HEK293 (cell line): ENCODE data around the gene ZNHIT1.

Source experiments
- SP2 ChIP-seq: fragments of 450-650 bp; formaldehyde crosslinking; IDR thresholded peaks from 2 replicates; pipeline ENCODE4 v1.5.1; 2016; ENCODE audit warnings: missing biosample characterization, missing genetic modification characterization
- ZNF274 ChIP-seq, 2 experiments: fragments of 200-500 bp in 1 of 2; fragments of 450-650 bp in 1 of 2; sonication (Bioruptor generic) in 1 of 2; formaldehyde crosslinking in 1 of 2; IDR thresholded peaks; 2 replicates each; pipeline versions ENCODE4 v1.5.1 to v1.6.1; 2014 to 2016; ENCODE audit warnings: borderline replicate concordance in 1 of 2, inconsistent platforms in 1 of 2, low read length in 1 of 2, missing biosample characterization in 1 of 2, missing genetic modification characterization in 1 of 2
- ZNF530 ChIP-seq: fragments of 450-650 bp; formaldehyde crosslinking; IDR thresholded peaks from 2 replicates; pipeline ENCODE4 v1.5.1; 2016; ENCODE audit warnings: low read depth, missing biosample characterization, missing genetic modification characterization

DNA sequence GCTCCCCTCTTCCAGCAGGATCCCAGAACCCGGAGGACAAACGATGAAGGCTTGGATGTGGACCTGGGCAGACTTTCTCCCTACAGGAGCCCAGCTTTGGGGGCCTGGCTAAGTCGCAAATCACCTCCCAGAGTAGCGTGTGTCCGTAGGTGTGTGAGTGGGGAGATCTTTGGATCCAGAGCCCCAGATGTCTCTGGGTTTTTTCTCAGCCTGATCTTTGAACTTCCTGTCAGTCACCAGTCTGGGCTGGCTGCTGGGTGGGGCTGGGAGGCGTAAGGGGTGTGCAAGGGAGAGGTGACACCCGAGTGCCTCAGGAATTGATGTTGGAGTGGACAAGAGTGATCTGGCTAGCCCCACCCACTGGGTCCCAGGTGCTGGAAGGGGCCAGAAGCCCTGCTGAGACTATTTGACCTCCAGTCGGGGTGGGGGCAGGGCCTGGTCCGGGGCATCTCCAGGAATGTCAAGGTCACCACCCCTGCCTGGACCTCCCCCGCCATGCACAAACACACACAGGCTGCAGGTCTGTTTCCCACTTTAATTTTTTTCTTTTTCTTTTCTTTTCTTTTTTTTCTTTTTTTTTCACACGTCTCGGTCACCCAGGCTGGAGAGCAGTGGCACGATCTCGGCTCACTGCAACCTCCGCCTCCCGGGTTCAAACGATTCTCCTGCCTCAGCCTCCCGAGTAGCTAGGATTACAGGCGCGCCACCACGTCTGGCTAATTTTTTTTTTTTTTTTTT lies 16.9 kb upstream of the ZNHIT1 start, which contains the start of gene MOGAT3:
- TF ChIP-seq SP2 (tag by site-specific recombination) (no peak), ZNF530 (tag by site-specific recombination) (no peak), ZNF274 (IDR thresholded peaks at IDR 0.05; ENCODE audit: low read length) (no peak), ZNF274 (tag by site-specific recombination; IDR thresholded peaks at IDR 0.05; ENCODE audit: borderline replicate concordance) (no peak)
